ENCODE data around the gene HOXB4. TPM values are rescaled to one million over a fixed set of nuclear protein-coding genes. Genes with fewer than 3 reads are reported as not detected.

The HOXB4 gene
- total RNA-seq, 1 experiment from 2014 or later = 0.22 TPM

DNA sequence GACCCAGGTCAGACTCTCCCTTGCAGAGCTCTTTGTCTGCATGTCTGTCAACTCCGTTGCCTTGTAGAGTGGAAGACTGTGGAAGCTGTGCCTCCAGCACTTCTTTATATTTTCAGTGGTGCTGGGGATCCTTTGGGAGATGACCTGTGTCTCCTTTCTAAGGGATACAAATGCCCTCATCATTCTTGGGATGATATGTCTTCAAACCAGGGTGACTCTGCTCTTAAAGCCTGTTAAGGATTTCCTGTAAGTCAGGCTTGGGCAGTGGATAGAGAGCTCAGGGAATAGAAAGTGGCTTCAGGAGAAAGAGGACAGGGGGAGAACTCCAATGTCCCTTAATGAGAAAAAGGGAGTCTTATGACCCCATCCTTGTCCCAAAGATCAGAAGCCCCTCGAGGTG lies 10.4 kb upstream of the HOXB4 start:
- H3K27me3 ChIP-seq (ENCODE audit: low read length) = no peaks in the 10 kb centered on the region
- no peak overlapping the region for H3K9ac ChIP-seq (ENCODE audit: low read length)
- intact Hi-C loops (cut with micrococcal nuclease) = no loop called here
- DNase-seq = no peak
- no peaks in the 10 kb centered on the region for H3K36me3 ChIP-seq (ENCODE audit: low read depth, low read length)
- TF ChIP-seq EZH2phosphoT487 (IDR thresholded peaks at IDR 0.05; ENCODE audit: borderline replicate concordance, low read length) (no peak), EZH2 (IDR thresholded peaks at IDR 0.05; ENCODE audit: low read length, unreplicated experiment) (no peak)
- TF ChIP-seq, protein P1, sequence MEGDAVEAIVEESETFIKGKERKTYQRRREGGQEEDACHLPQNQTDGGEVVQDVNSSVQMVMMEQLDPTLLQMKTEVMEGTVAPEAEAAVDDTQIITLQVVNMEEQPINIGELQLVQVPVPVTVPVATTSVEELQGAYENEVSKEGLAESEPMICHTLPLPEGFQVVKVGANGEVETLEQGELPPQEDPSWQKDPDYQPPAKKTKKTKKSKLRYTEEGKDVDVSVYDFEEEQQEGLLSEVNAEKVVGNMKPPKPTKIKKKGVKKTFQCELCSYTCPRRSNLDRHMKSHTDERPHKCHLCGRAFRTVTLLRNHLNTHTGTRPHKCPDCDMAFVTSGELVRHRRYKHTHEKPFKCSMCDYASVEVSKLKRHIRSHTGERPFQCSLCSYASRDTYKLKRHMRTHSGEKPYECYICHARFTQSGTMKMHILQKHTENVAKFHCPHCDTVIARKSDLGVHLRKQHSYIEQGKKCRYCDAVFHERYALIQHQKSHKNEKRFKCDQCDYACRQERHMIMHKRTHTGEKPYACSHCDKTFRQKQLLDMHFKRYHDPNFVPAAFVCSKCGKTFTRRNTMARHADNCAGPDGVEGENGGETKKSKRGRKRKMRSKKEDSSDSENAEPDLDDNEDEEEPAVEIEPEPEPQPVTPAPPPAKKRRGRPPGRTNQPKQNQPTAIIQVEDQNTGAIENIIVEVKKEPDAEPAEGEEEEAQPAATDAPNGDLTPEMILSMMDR (conservative IDR thresholded peaks at IDR 0.05; ENCODE audit: low read depth, low read length) = no peak
- BruUV-seq (replicated peaks) = no TSS peak
- ChIA-PET CTCF (interaction anchor here (1.6 kb wide), 1 partner anchor 255 kb away, joined by 3 read pairs; no protein-coding TSS in a partner anchor), POLR2A (ENCODE audit: unreplicated experiment) (no interaction called here)
- H3K27ac ChIP-seq (ENCODE audit: low read length) = no peak overlapping the region
- 0 out of 2 replicates have a peak, but pooled peaks cover 6% of the 10 kb centered on the region for H3K79me2 ChIP-seq (ENCODE audit: low read length)
- H4K20me1 ChIP-seq (ENCODE audit: low read length) = no peaks in the 10 kb centered on the region
- peaks cover 22% of the 10 kb centered on the region for H3K4me1 ChIP-seq (ENCODE audit: insufficient read depth, low read length)
- no peaks in the 10 kb centered on the region for H3K9me2 ChIP-seq (replicated peaks; ENCODE audit: low read length)
- ATAC-seq = no peak
- no peak overlapping the region for H3K4me3 ChIP-seq (ENCODE audit: low read length)
- H2AFZ ChIP-seq (ENCODE audit: low read length) = no peak overlapping the region
- H3K9me3 ChIP-seq (ENCODE audit: low read length) = no peaks in the 10 kb centered on the region
- no peaks in the 10 kb centered on the region for H3F3A ChIP-seq (ENCODE audit: low read length, unreplicated experiment)
- no peak overlapping the region for H3K4me2 ChIP-seq (ENCODE audit: low read length)

DNA sequence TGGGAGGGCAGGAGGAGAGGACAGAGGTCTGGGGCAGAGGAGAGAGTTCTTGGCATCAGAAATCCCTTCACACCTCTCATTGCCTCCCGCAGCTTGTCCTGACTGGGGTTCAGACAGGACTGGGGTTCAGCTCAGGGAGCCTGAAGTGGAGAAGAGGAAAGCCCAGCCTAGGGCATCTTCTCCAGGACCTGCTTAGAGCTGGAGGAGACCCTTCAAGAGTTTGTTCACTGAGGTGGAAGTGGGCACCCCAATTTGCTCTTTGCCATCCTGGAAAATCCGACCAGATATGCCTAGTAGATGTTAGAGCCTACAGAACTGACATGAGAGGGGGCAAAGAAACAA lies 9.9 kb upstream of the HOXB4 start:
- Histone ChIP-seq H2AFZ (ENCODE audit: low read length) (no peak overlapping the region), H3K4me3 (ENCODE audit: low read length) (no peak overlapping the region), H3K27ac (ENCODE audit: low read length) (no peak overlapping the region), H3F3A (ENCODE audit: low read length, unreplicated experiment) (no peaks in the 10 kb centered on the region), H3K27me3 (ENCODE audit: low read length) (no peaks in the 10 kb centered on the region), H3K36me3 (ENCODE audit: low read depth, low read length) (no peaks in the 10 kb centered on the region), H3K9me2 (replicated peaks; ENCODE audit: low read length) (no peaks in the 10 kb centered on the region), H3K79me2 (ENCODE audit: low read length) (0 out of 2 replicates have a peak, but pooled peaks cover 6% of the 10 kb centered on the region), H4K20me1 (ENCODE audit: low read length) (no peaks in the 10 kb centered on the region), H3K4me1 (ENCODE audit: insufficient read depth, low read length) (peaks cover 22% of the 10 kb centered on the region), H3K4me2 (ENCODE audit: low read length) (no peak overlapping the region), H3K9ac (ENCODE audit: low read length) (no peak overlapping the region), H3K9me3 (ENCODE audit: low read length) (no peaks in the 10 kb centered on the region)
- ATAC-seq (no peak), DNase-seq (no peak)
- intact Hi-C loops (cut with micrococcal nuclease) = no loop called here
- CTCF ChIA-PET = interaction anchor here (1.0 to 1.6 kb wide), 3 partner anchors 131 to 254 kb away, joined by 3 read pairs; no protein-coding TSS in a partner anchor
- TF ChIP-seq EZH2 (IDR thresholded peaks at IDR 0.05; ENCODE audit: low read length, unreplicated experiment) (no peak), EZH2phosphoT487 (IDR thresholded peaks at IDR 0.05; ENCODE audit: borderline replicate concordance, low read length) (no peak)
- TF ChIP-seq, protein P1 (conservative IDR thresholded peaks at IDR 0.05; ENCODE audit: low read depth, low read length) = no peak
- POLR2A ChIA-PET (ENCODE audit: unreplicated experiment) = interaction anchor here (0.5 to 1.1 kb wide), 2 partner anchors 116 to 323 kb away, joined by 3 to 5 read pairs; no protein-coding TSS in a partner anchor
- BruUV-seq (replicated peaks) = no TSS peak

DNA sequence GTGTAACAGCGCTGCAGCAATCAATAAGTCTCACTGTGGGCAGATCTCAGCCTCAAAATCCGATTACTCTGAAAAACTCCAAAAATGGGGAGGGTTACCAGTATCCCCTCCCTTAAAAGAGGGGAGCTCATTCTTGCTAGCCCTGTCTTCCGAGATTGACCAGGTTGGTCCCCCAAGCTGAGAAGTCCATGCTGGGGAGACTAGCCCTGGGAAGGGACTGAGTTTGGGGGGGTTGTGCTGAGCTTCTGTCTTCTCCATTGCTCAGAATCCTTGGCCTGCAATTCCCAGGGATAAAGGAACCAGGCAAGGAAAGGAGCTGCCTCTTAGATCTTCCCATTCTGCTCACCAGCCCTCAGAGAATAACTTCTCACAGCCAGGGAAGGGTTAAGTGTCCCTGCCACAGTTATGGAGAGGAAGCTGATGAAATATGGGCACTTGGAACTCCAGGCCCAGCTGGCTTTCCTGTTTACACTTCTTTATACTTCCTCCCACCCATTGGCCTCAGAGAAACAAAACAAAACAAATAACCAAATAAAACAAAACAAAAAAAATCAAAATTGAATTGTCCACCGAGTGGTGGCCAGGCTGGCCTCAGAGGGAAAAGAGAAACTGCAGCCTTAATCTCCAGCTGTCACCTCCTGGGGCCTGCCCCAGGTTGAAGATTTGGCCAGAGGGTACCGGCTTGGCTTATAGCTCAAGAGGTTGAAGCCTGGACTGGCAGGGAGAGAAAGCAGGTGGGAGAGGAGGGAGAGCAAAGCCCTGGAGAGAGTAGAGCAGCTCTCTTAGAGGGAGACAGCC lies 9.3 kb upstream of the HOXB4 start:
- 0 out of 2 replicates have a peak, but pooled peaks cover 6% of the 10 kb centered on the region for H3K79me2 ChIP-seq (ENCODE audit: low read length)
- no peaks in the 10 kb centered on the region for H3K9me2 ChIP-seq (replicated peaks; ENCODE audit: low read length)
- ATAC-seq (no peak), DNase-seq (no peak)
- no peak overlapping the region for H3K9ac ChIP-seq (ENCODE audit: low read length)
- no TSS peak for BruUV-seq (replicated peaks)
- intact Hi-C loops (cut with micrococcal nuclease) = no loop called here
- no peaks in the 10 kb centered on the region for H3K9me3 ChIP-seq (ENCODE audit: low read length)
- no peaks in the 10 kb centered on the region for H4K20me1 ChIP-seq (ENCODE audit: low read length)
- H3F3A ChIP-seq (ENCODE audit: low read length, unreplicated experiment) = no peaks in the 10 kb centered on the region
- H2AFZ ChIP-seq (ENCODE audit: low read length) = no peak overlapping the region
- H3K27me3 ChIP-seq (ENCODE audit: low read length) = no peaks in the 10 kb centered on the region
- no peaks in the 10 kb centered on the region for H3K36me3 ChIP-seq (ENCODE audit: low read depth, low read length)
- no peak overlapping the region for H3K4me2 ChIP-seq (ENCODE audit: low read length)
- POLR2A ChIA-PET (ENCODE audit: unreplicated experiment) = interaction anchor here (0.5 to 1.1 kb wide), 3 partner anchors 115 to 322 kb away, joined by 3 to 5 read pairs (median 3); no protein-coding TSS in a partner anchor
- CTCF ChIA-PET = interaction anchor here (0.6 to 1.6 kb wide), 4 partner anchors 131 to 254 kb away, joined by 3 read pairs; no protein-coding TSS in a partner anchor
- TF ChIP-seq EZH2phosphoT487 (IDR thresholded peaks at IDR 0.05; ENCODE audit: borderline replicate concordance, low read length) (no peak), EZH2 (IDR thresholded peaks at IDR 0.05; ENCODE audit: low read length, unreplicated experiment) (no peak)
- TF ChIP-seq, protein P1 (conservative IDR thresholded peaks at IDR 0.05; ENCODE audit: low read depth, low read length) = no peak
- peaks cover 22% of the 10 kb centered on the region for H3K4me1 ChIP-seq (ENCODE audit: insufficient read depth, low read length)
- no peak overlapping the region for H3K4me3 ChIP-seq (ENCODE audit: low read length)
- no peak overlapping the region for H3K27ac ChIP-seq (ENCODE audit: low read length)

Data from PC-3 (cell line).